ENCODE results near the gene PTPN1.

Gene PTPN1

GRCh38 chr20:50580016-50580747, 70.0 kb downstream of the PTPN1 start:
- DNase-seq, result peak; percentile 60

GRCh38 chr20:50580842-50581544, 70.8 kb downstream of the PTPN1 start:
- DNase-seq, result no peak

GRCh38 chr20:50582092-50582491, 71.9 kb downstream of the PTPN1 start:
- DNase-seq, result no peak

GRCh38 chr20:50582591-50583234, 72.5 kb downstream of the PTPN1 start:
- DNase-seq, result no peak

GRCh38 chr20:50583442-50584150, 73.4 kb downstream of the PTPN1 start:
- no peak for DNase-seq

- no peak for DNase-seq
Measured at GRCh38 chr20:50584687-50585086, 74.5 kb downstream of the PTPN1 start.

- DNase-seq, result no peak
Measured at GRCh38 chr20:50585214-50585613, 75.0 kb downstream of the PTPN1 start.

- DNase-seq, result no peak
Measured at GRCh38 chr20:50585678-50586077, 75.5 kb downstream of the PTPN1 start.

GRCh38 chr20:50586531-50587232, 76.5 kb downstream of the PTPN1 start:
- no peak for DNase-seq

GRCh38 chr20:50587291-50587961, 77.2 kb downstream of the PTPN1 start:
- DNase-seq, result no peak

GRCh38 chr20:50588034-50588736, 78.0 kb downstream of the PTPN1 start:
- peak; percentile 80 for DNase-seq

GRCh38 chr20:50589548-50590347, 79.6 kb downstream of the PTPN1 start:
- DNase-seq, result no peak

GRCh38 chr20:50590348-50590664, 80.1 kb downstream of the PTPN1 start:
- DNase-seq, result no peak

- DNase-seq, result no peak
Measured at GRCh38 chr20:50591233-50591852, 81.2 kb downstream of the PTPN1 start.

GRCh38 chr20:50592282-50593004, 82.3 kb downstream of the PTPN1 start:
- DNase-seq, result no peak

GRCh38 chr20:50593005-50593335, 82.8 kb downstream of the PTPN1 start:
- DNase-seq, result no peak

- no peak for DNase-seq
Measured at GRCh38 chr20:50594231-50594590, 84.0 kb downstream of the PTPN1 start.

GRCh38 chr20:50594591-50595432, 84.6 kb downstream of the PTPN1 start:
- DNase-seq, result no peak

- no peak for DNase-seq
Measured at GRCh38 chr20:50595433-50595895, 85.3 kb downstream of the PTPN1 start.

All from stimulated activated CD4-positive, alpha-beta T cell treated with anti-CD3 and anti-CD28 coated beads, Interleukin-4, amount 100 ng/mL, for 24 hours (primary cell).